ENCODE measurements around the gene ZC3H15. TPM values are rescaled to one million over a fixed set of nuclear protein-coding genes. Genes with fewer than 3 reads are reported as not detected.
"Not testable (repeated sequence)": the region's sequence is repeated elsewhere in the genome, so short reads cannot be mapped to it uniquely, and the experiment has no call there.

ZC3H15 gene
- total RNA-seq (2014; rRNA removed; shearing (Covaris generic)) = 104 and 139 TPM in 2 replicates

DNA sequence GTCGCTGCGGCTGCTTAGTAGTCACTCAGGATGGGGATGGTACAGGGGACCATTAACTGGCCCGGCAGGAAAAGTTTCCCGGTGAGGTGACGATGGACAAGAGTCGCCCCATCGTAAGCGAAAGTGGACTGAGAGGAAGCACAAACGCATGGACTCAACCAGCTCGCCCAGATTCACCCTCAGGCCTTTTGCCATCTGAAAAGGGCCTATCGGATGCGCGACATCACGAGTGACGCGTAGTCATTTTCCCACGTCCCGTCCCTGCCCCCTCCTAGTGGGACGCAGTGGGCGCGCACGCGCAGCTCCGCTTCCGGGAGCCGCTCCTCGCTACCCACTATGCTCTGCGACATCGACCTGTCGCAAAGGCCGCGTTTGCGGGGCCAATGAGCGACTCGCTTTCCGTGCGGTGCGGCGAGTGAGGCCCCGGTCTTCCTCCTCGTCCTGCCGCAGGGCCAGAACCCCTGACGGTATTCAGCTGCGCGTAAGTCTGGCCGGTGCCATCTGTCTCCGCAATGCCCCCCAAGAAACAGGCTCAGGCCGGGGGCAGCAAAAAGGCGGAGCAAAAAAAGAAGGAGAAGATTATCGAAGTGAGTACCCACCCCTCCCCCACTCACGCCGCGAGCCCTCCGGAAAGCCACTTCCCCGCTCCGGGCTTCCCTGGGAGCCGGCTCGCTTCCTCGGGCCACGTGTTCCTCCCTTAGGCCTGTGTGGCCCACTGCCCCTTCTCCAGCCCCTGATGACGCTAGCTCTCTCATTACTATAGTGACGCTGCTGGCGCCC, at the start of gene ZC3H15:
TSS of gene ZC3H15 (plus strand) at position 390 of the 780 bp plus-strand sequence. CDS start at position 513, 123 bp downstream.
- peak; percentile 99 for DNase-seq (ENCODE audit: low read depth)

- DNase-seq (ENCODE audit: low read depth) = no peak
Measured at GRCh38 chr2:186437719-186438118, 48.3 kb upstream of the ZC3H15 start.

DNA sequence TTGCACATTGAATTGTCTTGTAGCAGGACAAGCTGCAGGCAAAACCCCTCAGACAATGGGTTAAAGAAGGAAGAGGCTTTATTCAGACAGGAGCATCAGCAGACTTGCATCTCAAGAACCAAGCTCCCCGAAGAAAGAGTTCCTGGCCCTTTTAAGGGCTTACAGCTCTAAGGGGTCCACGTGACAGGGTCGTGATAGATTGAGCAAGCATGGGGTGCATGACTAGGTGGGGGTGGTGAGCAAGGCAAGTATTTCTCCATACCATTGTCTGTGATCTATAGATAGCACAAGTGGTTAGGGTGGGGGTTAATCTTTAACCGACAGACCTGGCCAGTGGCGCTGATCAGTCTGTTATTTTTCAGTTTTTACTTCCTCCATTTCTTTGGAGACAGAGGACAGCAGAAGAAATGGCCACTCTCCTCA, 46.4 kb upstream of the ZC3H15 start:
- not testable (repeated sequence) for DNase-seq (ENCODE audit: low read depth)

GRCh38 chr2:186440506-186440905, 45.6 kb upstream of the ZC3H15 start:
- no peak for DNase-seq (ENCODE audit: low read depth)

DNA sequence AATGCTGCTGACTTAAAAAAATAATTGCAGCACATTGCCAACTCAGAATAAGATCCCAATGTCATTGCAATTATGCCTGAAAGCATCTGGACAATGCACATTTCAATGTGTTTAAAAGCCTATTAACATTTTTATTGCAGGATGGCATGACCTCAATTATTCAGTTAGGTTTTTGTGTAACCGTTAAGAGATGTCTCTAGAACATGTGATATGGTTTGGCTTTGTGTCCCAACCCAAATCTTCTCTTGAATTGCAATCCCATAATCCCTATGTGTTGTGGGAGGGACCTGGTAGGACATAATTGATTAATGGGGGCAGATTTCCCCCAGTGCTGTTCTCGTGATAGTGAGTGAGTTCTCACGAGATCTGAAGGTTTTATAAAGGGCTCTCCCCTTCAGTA, 43.2 kb upstream of the ZC3H15 start:
- no peak for DNase-seq (ENCODE audit: low read depth)

DNA sequence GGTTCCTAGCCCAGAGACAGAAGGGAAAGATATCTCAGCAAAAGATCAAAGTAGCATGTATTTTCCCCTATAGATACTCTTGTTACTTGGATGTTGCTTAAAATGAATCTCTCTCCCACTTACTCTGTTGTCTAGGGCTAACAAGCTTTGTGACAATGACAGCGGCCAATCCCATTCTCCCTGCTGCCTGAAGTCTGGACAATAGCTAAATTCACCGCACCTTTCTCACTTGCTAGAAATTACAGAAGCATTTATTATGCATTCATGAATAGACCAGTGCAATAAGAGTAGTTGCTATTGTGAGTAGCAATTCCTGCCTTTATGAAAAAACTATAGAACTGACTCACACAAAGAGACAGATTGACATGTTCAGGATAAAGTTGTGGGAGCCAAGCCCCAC, 42.2 kb upstream of the ZC3H15 start:
- DNase-seq (ENCODE audit: low read depth) = no peak

- no peak for DNase-seq (ENCODE audit: low read depth)
Measured at GRCh38 chr2:186445506-186445905, 40.6 kb upstream of the ZC3H15 start.

DNA sequence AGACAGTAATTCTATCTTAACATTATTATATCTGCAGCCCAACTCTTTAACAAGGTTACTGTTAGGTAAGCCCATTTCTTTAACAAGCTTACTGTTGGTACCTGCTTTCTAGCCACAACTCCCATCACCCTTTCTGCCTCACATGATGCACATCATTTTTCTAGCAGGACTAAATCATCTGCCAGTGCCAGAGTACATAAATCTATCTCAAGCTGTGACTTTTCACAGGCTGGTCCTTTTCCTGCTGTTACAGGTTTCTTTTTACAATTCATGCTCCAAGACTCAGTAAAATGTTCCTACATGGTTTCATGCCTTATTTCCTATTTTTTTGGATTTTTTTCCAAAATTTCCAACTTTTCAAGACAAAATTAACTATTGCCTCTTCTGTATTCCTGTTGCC, 30.4 kb upstream of the ZC3H15 start:
- no peak for DNase-seq (ENCODE audit: low read depth)

DNA sequence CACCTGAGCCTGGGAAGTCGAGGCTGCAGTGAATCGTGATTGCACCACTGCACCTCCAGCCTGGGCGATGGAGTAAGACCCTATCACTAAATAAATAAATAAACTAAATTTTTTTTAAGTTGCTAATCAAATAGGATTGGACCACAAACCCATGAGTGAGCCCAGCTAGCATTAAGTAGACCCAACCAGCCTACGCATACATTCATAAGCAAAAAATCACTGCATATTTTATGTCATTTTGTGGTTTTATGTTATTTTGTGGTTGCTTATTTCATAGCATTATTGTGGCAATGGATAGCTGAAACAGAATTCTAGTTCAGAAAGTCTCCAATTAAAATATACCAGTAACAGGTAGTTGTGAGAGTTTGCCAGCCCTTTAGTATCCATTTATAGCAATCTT, 29.1 kb upstream of the ZC3H15 start:
- peak; percentile 46 for DNase-seq (ENCODE audit: low read depth)

DNA sequence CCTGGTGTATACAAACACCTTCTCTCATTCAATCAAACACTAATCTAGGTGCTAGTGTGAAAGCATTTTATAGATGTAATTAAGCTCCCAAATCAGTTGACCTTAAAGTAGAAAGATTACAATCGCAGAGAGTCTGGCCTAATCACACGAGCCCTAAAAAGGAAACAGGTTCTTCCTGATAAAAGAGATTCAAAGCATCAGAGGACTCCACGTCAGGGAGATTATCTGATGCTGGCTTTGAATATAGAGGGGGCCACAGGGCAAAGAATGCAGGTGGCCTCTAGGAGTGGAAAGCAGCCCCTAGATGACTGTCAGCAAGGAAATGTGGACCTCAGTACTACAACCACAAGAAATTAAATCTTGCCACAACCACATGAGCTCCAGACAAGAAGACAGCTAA, 28.2 kb upstream of the ZC3H15 start:
- DNase-seq (ENCODE audit: low read depth) = no peak

- DNase-seq (ENCODE audit: low read depth) = no peak
Measured at GRCh38 chr2:186459009-186459408, 27.1 kb upstream of the ZC3H15 start.

DNA sequence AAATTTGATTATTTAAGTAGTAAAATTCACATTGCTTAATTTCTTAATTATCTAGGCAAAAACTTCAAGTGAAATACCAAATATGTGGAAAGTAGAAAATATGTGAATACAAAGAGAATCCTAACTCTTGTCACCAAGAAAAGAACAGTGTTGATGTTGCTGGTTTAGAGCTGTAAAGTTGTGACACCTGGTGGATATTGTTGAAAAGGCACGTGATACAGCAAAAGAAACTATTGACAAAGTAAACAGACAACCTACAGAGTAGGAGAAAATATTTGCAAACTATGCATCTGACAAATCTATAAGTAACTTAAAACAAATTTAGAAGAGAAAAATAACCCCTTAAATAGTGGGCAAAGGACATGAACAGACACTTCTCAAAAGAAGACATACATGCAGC, 25.6 kb upstream of the ZC3H15 start:
- no peak for DNase-seq (ENCODE audit: low read depth)

DNA sequence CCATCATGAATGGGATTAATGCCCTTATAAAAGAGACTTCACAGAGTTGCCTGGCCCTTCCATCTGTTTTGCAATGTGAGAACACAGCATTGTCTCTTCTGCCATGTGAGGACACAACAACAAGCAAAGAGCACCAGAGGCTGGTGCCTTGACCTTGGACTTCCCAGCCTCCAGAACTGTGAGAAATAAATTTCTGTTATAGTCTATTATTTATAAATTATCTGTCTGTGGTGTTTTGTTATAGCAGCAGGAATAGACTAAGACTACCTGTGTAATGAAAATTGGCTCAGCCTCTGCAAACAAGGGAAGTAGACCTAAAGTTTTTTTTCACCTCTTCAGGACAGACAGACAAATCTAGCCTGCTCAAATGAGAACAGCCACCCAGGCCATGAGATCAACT, 19.3 kb upstream of the ZC3H15 start:
- DNase-seq (ENCODE audit: low read depth) = no peak

DNA sequence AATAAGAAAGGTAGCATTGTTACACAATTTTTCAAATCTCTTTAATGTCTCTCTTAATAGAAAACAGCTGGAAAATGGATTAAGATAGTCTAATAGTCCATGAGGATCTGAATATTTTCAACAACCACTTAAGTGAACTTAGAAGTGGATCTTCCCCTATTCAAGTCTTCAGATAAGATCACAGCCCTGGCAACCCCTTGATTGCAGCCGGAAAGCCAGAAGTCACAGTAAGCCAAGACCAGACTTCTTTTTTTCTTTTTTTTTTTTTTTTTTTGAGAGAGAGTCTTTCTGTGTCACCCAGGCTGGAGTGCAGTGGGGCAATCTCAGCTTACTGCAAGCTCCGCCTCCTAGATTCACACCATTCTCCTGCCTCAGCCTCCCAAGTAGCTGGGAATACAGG, 18.6 kb upstream of the ZC3H15 start:
- DNase-seq (ENCODE audit: low read depth) = no peak

DNA sequence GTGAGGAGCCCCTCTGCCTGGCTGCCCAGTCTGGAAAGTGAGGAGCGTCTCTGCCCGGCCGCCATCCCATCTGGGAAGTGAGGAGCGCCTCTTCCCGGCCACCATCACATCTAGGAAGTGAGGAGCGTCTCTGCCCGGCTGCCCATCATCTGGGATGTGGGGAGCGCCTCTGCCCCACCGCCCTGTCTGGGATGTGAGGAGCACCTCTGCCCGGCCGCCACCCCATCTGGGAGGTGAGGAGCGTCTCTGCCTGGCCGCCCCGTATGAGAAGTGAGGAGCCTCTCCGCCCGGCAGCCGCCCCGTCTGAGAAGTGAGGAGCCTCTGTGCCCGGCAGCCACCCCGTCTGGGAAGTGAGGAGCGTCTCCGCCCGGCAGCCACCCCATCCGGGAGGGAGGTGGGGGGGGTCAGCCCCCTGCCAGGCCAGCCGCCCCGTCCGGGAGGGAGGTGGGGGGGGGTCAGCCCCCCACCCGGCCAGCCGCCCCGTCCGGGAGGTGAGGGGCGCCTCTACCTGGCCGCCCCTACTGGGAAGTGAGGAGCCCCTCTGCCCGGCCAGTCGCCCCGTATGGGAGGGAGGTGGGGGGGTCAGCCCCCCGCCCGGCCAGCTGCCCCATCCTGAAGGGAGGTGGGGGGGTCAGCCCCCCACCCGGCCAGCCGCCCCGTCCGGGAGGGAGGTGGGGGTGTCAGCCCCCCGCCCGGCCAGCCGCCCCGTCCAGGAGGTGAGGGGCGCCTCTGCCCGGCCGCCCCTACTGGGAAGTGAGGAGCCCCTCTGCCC, 13.2 kb upstream of the ZC3H15 start:
- not testable (repeated sequence) for DNase-seq (ENCODE audit: low read depth)

DNA sequence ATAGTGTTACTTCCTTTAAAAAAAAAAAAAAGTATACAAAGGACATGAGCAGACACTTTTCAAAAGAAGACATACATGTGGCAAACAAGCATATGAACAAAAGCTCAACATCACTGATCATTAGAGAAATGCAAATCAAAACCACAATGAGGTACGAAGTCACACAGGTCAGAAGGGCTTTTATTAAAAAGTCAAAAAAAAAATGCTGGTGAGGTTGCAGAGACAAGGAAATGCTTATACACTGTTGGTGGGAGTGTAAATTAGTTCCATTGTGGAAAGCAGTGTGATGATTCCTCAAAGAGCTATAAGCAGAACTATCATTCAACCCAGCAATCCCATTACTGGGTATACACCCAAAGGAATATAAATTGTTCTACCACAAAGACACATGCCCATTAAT, 11.8 kb upstream of the ZC3H15 start:
- not testable (repeated sequence) for DNase-seq (ENCODE audit: low read depth)

- DNase-seq (ENCODE audit: low read depth) = no peak
Measured at GRCh38 chr2:186477790-186478189, 8.3 kb upstream of the ZC3H15 start.

DNA sequence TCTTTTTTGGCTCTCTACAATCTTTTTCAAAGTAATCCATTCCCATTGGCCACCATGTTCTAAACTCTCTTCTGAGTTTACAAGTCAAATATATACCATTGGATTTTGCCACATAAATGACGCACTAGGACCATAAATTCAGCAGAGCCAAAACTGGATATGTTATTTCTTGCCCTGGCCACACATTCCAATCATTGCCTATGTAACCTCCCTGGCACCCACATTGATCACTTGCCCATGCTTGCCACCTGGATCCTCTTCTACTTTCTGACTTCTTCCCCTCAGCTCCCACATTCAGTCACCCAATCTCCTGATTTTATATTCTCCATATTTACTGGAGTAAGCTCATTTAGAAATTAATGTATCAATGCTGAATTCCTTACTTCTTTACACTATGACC, 5.1 kb upstream of the ZC3H15 start:
- DNase-seq (ENCODE audit: low read depth) = no peak

- no peak for DNase-seq (ENCODE audit: low read depth)
Measured at GRCh38 chr2:186484062-186484735, 1.9 kb upstream of the ZC3H15 start.

DNA sequence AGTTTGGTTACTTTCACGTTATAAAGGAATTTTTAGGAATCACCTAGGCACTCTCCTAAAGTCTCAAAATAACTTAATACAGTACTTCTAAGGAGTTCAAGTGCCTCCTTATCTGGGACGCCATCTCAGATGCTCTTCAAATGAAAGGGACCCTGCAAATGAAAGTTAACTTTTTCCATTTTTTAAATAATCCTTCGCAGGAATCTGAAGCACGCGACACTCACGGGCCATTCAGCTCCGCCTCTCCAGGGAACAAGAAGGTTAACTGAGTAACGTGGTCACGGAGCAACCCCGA, 537 bp upstream of the ZC3H15 start:
- no peak for DNase-seq (ENCODE audit: low read depth)

- DNase-seq (ENCODE audit: low read depth) = no peak
Measured at GRCh38 chr2:186486651-186487647, 889 bp downstream of the ZC3H15 start.
